ENCODE results near the gene SASH1. TPM values are rescaled to one million over a fixed set of nuclear protein-coding genes. Genes with fewer than 3 reads are reported as not detected.

Gene SASH1
- total RNA-seq, 1 donor from 2014 or later = 61.3 TPM

DNA sequence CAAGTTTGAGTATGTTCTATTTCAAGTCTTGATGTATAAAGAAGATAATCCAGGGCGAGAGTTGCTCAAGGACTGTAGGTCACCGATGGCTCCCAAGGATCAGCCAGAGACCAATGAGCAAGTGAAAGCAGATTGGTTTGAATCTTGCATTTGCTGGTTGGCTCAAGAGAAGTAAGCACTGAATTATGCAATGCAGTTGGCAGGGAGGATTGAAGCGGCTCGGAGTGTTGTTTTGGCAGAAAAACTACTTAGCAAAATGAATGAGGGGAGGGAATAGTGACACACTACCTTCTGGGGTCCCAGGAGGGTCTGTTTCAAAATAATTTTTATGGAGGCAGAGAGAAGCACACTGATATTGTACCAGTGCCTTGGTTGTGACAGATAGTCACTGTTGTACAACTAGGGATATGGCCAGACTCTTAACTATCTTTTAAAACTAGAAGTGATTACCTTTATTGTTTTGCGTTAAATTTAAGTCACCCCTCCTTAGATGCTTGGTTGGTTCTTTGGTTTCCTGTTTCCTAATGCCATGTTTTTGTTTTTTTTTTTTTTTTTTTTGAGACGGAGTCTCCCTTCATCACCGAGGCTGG is 15.7 kb downstream of the SASH1 start:
- TF ChIP-seq CTCF (conservative IDR thresholded peaks at IDR 0.05) = no peak
- H3K9me3 Mint-ChIP-seq = no peaks in the 10 kb centered on the region
- no peaks in the 10 kb centered on the region for H3K27me3 Mint-ChIP-seq
- peaks cover 29% of the 10 kb centered on the region for H3K4me1 Mint-ChIP-seq (ENCODE audit: unreplicated experiment)
- H3K27ac Mint-ChIP-seq = peak overlapping the region; percentile 7
- peaks cover 33% of the 10 kb centered on the region for H3K36me3 Mint-ChIP-seq
- no peak for DNase-seq (ENCODE audit: extremely low spot score, unreplicated experiment)
- H3K4me3 Mint-ChIP-seq = no peak overlapping the region

DNA sequence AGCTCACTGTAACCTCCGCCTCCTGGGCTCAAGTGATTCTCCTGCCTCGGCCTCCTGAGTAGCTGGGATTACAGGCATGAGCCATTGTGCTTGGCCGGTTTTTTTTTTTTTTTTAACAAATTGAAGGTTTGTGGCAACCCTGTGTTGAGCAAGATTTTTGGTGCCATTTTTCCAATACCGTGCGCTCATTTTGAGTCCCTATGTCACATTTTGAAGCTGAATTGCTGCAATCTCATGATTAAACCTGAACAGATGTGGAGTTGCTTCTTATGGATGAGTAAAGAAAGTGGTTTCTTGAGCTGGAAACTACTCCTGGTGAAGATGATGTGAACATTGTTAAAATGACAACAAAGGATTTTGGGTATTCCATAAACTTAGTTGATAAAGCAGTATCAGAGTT is 16.6 kb downstream of the SASH1 start:
- Mint-ChIP-seq H3K36me3 (peaks cover 40% of the 10 kb centered on the region), H3K27ac (no peak overlapping the region), H3K27me3 (no peaks in the 10 kb centered on the region), H3K4me1 (ENCODE audit: unreplicated experiment) (peaks cover 29% of the 10 kb centered on the region), H3K4me3 (no peak overlapping the region), H3K9me3 (no peaks in the 10 kb centered on the region)
- DNase-seq (ENCODE audit: extremely low spot score, unreplicated experiment) = no peak
- TF ChIP-seq CTCF (conservative IDR thresholded peaks at IDR 0.05) = no peak

DNA sequence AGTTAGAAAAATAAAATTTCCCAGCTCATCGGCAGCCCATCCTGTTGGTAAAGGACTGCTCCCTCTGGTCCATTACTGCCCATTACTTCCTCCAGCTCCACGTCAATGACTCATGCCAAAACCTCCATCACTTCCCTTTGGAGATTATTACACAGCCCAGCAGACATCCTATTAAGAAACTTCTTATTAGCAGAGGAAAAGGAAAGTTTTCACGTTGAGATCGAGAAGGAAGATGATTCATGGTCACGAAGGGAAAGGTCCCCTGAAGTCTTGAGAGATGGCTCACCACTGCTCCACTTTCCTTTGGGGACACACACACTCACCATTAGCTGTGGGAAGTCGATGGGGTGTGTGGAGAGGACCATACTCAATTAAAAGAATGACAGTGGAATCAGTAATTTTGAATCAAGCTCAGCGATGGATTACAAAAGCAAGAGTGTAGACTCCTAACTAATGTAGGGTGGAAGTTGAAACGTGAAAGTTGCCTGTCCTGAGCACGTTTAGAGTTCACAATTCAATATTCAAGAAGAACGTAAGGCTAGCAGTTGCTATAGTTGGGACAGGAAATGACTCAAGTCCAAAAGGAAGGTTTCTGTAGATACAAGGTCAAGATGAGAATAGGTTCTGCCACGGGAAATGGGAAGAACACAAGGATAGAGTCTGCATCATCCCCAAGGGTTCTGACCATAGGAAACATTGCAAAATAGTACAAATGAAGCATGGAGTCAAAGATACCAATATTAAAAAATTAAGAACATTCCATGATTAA is 21.6 kb downstream of the SASH1 start:
- peaks cover 24% of the 10 kb centered on the region for H3K4me1 Mint-ChIP-seq (ENCODE audit: unreplicated experiment)
- no peak for TF ChIP-seq CTCF (conservative IDR thresholded peaks at IDR 0.05)
- peak overlapping the region; percentile 5 for H3K4me3 Mint-ChIP-seq
- DNase-seq (ENCODE audit: extremely low spot score, unreplicated experiment) = no peak
- peak overlapping the region; percentile 42 for H3K27ac Mint-ChIP-seq
- H3K9me3 Mint-ChIP-seq = no peaks in the 10 kb centered on the region
- H3K27me3 Mint-ChIP-seq = no peaks in the 10 kb centered on the region
- peaks cover 32% of the 10 kb centered on the region for H3K36me3 Mint-ChIP-seq

- H3K4me3 Mint-ChIP-seq = no peak overlapping the region
- H3K9me3 Mint-ChIP-seq = no peaks in the 10 kb centered on the region
- TF ChIP-seq CTCF (conservative IDR thresholded peaks at IDR 0.05) = no peak
- no peaks in the 10 kb centered on the region for H3K27me3 Mint-ChIP-seq
- H3K27ac Mint-ChIP-seq = no peak overlapping the region
- H3K36me3 Mint-ChIP-seq = peaks cover 34% of the 10 kb centered on the region
- no peak for DNase-seq (ENCODE audit: extremely low spot score, unreplicated experiment)
- peaks cover 22% of the 10 kb centered on the region for H3K4me1 Mint-ChIP-seq (ENCODE audit: unreplicated experiment)
Observed at GRCh38 chr6:148365041-148365440, 22.4 kb downstream of the SASH1 start.

DNA sequence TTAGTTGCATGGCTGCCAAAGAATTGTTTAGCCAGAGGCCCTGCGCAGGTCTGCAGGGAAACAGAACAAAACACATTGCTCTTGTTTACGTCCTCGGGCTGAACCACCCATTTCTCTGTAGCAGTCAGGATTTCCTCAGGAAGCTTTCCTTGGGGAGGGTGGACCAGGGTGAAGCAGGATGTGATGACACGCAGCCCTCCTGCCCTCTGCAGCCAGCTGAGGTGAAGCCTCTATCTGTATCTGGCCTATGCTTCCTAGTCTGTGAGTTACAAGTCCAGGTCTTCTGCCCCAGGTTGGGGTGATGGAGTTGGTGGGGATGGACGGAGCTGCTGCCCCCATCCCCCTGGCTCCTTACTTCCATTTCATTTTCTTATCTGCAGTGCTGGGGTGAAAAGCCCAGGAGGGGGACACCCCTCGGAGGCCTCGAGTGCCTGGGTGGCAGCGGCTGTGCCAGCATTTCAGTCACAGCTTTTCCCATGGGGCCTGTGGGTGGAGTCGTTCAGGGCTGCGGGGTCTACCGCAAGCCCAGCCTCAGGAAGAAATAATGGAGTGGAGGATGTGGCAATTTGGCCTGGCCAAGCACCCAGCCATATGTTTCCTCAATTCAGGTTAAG is 24.9 kb downstream of the SASH1 start:
- Mint-ChIP-seq H3K4me1 (ENCODE audit: unreplicated experiment) (peaks cover 20% of the 10 kb centered on the region), H3K36me3 (peaks cover 23% of the 10 kb centered on the region), H3K27me3 (no peaks in the 10 kb centered on the region), H3K4me3 (no peak overlapping the region), H3K27ac (no peak overlapping the region), H3K9me3 (no peaks in the 10 kb centered on the region)
- TF ChIP-seq CTCF (conservative IDR thresholded peaks at IDR 0.05) = no peak
- DNase-seq (ENCODE audit: extremely low spot score, unreplicated experiment) = no peak

Data from type B pancreatic cell (in vitro differentiated cells).